ENCODE results near the gene UACA.
A peak's percentile ranks its signal among the peaks of the same experiment; 100 is the strongest.
"Not testable (repeated sequence)": the region's sequence is repeated elsewhere in the genome, so short reads cannot be mapped to it uniquely, and the experiment has no call there.

The UACA gene, protein sequence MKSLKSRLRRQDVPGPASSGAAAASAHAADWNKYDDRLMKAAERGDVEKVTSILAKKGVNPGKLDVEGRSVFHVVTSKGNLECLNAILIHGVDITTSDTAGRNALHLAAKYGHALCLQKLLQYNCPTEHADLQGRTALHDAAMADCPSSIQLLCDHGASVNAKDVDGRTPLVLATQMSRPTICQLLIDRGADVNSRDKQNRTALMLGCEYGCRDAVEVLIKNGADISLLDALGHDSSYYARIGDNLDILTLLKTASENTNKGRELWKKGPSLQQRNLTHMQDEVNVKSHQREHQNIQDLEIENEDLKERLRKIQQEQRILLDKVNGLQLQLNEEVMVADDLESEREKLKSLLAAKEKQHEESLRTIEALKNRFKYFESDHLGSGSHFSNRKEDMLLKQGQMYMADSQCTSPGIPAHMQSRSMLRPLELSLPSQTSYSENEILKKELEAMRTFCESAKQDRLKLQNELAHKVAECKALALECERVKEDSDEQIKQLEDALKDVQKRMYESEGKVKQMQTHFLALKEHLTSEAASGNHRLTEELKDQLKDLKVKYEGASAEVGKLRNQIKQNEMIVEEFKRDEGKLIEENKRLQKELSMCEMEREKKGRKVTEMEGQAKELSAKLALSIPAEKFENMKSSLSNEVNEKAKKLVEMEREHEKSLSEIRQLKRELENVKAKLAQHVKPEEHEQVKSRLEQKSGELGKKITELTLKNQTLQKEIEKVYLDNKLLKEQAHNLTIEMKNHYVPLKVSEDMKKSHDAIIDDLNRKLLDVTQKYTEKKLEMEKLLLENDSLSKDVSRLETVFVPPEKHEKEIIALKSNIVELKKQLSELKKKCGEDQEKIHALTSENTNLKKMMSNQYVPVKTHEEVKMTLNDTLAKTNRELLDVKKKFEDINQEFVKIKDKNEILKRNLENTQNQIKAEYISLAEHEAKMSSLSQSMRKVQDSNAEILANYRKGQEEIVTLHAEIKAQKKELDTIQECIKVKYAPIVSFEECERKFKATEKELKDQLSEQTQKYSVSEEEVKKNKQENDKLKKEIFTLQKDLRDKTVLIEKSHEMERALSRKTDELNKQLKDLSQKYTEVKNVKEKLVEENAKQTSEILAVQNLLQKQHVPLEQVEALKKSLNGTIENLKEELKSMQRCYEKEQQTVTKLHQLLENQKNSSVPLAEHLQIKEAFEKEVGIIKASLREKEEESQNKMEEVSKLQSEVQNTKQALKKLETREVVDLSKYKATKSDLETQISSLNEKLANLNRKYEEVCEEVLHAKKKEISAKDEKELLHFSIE (N-terminal part only)

DNA sequence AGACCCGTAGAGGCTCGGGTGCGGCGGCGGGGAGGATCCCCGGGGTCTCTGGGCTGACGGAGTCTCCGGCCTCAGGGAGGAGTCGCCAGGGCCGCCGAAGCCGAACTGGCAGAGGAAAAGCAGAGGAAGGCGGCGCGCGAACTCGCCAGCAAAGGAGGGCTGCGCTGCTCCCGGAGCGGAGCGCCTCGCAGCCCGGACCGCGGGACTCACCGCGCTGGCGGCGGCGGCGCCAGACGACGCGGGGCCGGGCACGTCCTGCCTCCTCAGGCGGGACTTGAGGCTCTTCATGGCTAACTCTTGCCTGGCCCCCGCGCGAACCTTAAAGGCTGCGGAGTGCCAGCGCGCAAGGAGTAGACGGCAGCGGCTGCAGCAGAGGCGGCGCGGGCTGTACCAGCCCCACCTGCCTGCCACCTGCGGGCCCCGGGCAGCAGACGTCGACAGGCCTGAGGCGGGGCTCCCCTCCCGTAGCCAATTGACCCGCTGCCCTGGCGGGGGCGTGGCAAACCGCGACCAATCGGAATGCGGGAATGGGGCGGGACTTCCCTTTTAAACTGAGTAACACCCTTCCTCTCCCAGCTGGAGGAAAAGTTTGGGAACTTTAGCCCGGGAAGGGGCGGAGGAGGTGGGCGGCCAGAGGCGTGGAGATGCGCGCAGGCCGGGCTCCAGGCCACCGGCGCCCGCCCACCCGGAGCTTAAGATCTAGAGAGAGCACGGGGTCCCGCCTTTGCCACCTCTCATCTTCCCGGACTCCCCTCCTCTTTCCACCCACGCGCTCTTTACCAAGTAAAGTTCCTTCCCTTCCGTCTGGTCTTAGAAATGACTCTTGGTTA, at the start of gene UACA:
TSS of gene UACA (minus strand) at position 439 of the 830 bp plus-strand sequence. CDS start at position 288, 151 bp downstream.
- peak; percentile 87 for DNase-seq

DNA sequence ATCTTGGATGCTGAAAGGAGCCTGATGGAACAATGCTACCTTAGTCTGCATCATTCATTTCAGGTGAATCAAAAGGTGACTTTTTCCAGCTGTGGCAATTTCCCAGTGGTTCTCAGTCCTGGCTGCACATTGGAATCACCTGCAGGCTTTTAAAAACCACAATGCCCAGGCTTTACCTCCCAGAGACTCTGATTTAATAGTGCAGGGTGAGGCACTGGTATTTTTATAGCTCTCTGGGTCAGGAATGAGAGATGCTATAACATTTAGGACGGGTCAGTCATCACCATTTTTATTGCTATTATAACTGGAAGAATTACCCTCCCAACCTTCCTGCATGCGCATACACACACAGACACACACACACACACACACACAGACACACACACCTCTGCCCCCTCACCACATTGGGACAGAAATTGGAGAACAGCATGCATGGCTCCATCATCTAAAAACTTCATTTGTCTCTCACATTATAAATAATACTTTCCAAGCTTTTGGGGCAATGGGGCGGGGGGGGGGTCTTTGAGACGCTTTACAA, 49.5 kb upstream of the UACA start:
- no peak for DNase-seq

DNA sequence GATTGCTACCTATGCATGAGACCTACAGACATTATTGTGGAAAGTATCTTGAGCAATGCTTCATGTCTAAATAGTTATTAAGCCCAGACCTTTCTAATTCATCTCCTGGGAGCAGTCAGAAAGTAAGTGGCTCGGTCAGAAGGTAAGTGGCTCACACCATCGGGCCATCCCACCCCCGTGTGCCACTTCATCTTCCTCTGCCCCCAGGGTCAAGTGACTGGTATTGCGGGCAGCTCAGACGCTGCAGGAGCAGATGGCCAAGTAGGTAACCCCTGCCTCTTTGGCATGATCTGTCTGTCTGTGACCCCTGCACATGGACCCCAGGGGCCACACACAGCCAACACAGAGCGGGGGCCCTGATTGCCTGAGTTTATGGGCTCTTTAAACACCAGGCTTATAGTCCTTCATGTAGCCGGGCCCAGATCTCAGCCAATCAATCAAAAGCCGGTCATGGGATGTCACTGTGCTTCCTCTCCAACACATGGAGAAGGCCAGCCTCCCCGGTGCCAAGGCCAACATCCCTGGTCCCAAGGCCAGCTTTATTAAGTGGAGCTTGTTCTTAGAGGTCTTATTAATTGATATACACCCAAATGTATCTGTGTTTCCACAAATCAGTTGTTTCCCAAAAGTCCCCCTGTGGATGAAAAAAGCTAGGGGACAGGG, 47.7 kb upstream of the UACA start:
- no peak for DNase-seq

DNA sequence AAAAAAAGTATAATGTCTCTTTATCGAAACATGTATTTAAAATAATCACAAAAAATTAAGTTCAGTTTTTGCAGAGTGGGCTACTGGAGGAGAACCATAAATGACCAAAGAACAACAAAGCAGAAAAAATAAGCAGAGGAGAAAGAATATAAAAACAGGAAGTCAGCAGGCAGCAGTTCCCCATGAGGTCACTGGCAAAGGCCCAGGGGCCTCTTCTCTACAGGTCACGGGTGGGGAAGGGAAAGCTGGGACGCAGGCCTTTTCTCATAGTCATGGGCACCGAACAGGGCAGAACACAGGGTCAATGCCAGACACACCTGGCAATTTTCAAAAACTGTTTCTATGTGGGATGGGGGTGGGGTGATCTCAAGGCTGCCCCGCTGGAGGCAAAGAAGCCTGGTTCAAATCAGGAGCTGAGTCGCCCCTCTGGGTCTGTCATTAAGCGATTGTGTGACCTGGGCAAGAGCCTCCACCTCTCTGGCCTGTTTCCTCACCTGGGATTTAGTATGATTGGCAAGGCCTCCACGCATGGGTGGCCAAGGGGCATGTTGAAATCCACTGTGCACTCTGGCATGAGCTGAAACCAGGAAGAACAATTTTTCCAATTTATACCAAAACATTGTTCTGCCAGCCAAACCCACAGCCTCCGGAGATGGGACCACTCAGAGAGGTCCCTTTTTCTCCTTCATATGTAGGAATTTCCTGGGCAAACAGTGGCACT, 43.8 kb upstream of the UACA start:
- DNase-seq = peak; percentile 84

DNA sequence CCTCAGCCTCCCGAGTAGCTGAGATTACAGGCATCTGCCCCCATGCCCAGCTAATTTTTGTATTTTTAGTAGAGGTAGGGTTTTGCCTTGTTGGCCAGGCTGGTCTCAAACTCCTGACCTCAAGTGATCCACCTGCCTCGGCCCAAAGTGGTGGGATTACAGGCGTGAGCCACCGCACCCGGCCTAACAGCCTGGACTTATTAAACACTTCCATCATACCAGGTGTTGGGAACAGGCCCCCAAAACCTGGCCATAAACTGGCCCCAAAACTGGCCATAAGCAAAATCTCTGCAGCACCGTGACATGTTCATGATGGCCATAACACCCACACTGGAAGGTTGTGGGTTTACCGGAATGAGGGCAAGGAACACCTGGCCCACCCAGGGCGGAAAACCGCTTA, 41.0 kb upstream of the UACA start:
- not testable (repeated sequence) for DNase-seq

DNA sequence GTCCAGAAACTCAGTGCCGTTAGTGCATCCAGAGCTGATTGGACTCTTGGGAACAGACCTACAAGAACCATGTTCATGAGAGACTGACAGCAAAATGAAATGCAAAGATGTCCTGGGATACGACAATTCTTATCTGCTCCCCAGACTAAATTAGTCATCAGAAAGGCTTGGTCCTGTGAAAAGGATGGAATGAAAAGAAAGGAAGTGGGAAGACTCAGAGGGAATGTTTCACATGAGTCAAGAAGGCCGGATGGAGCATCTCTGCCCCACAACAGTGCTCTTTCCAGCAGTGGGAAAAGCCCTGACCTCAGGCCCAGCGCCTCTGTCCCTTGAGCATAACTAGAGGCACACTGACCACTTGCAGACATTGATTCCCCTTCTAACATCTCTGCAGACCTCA, 39.3 kb upstream of the UACA start:
- DNase-seq = no peak

DNA sequence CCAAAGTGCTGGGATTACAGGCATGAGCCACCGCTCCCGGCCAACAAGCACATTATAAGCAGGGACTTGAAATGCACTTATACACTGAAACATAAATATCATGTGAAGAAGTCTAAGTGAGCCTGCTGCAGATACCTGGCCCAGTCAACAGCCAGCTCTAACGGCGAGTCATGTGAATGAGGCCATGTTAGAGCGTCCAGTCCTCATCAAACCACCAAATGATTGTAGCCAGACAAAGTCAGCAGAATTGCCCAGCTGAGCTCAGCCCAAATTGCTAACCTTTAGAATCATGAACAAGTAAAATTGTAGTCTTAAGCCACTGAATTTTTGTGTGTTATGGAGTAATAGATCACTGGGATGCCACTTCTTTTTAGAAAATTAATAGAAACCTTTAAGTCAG, 37.8 kb upstream of the UACA start:
- no peak for DNase-seq

DNA sequence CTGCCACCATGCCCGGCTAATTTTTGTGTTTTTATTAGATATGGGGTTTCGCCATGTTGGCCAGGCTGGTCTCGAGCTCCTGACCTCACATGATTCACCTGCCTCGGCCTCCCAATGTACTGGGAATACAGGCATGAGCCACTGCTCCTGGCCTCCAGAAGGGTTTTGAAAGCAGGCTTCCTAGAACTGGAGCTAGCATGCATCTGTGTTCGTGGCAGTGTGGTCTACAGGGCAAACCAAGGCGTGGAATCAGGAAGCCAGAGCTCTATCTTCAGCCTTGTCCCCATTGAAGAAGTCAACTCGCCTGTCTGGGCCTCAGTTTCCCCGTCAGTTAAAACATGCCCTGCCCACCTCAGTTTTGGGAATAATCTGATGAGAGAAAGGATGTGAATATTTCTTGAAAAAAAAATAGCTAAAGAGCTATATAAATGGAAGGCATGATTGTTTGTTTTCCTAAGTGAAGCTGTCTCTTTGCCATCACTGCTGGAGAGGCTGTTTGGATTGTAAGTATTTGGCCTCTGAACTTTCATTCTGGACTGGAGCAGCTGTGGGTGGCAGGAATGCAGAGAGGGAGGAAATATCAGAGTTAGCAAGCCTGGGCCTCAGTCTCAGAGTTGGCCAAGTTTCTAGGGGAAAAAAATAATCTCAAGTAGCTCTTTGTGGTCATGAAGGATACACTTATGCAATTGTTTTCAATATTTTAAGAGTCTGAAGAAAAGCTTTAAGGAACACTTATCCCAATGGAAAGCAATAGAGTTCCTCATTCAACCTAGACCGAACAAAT, 36.5 kb upstream of the UACA start:
- DNase-seq = no peak

DNA sequence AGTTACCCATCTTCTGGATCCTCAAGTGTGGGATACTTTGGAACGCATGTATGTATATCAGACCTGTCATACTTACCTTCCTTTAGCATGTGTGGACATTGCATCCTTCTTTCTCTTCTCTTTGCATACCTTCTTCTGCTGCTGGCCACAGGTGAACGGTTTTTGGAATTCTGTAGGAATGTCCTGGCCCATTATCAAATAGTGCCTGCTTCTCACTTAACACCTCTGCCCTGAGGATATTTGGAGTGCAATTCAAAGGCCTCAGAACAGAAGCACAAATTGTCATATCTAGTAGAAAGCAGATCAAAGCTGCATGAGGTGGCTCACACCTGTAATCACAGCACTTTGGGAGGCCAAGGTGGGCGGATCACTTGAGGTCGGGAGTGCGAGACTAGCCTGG, 34.1 kb upstream of the UACA start:
- DNase-seq = no peak

DNA sequence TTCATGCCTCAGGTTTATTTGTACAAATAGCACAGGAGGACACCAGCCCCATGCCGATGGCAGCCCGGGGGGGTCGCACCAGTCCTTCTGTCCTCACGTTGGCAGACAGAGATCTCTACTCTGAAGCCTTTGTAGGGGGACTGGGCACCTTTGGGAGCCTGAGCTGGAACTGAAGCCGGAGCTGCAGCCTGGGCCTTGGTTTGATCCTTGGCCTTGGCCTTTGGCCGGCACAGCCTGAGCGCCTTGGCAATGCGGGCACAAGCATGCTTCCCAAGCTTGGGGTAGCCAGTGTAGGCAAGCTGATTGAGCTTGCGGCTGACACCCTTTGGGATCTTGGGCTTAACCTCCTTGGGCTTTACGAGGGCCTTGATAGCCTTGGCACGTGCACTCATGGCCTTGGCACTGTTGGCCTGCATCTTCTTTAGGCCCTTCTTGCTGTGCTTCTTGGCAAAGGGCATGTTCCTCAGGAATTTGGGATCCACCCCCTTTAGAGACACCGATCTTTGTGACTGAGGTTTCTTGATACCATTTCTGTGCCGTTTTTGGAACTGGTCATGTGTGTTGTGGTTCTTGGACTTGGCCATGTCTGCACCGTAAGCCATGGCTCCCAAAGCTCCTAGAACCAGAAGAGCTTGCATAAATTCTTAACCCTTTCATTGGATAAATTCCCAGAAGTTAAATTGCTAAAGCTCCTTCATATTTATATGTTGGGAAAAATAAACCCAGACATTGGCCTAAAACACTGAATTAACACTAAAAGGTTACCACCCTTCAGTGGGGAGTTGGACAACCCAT, 33.4 kb upstream of the UACA start:
- DNase-seq = no peak

DNA sequence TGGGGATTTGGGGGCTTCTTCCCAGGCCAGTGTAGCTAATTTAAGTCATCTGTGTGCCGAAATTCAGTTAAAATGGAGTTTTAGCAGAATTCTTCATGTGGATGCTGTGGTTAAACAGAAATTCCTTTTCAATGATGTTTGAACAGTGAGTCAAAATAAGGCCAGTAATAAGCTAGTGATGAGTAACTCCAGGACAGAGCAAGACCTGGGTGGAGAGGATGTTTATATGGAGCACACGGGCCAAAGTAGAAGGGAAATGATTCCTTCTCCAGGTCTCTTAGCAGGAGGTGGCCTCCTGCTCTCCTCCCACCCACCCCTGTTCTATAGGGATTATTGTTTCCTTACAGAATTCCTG, 31.9 kb upstream of the UACA start:
- DNase-seq = no peak

DNA sequence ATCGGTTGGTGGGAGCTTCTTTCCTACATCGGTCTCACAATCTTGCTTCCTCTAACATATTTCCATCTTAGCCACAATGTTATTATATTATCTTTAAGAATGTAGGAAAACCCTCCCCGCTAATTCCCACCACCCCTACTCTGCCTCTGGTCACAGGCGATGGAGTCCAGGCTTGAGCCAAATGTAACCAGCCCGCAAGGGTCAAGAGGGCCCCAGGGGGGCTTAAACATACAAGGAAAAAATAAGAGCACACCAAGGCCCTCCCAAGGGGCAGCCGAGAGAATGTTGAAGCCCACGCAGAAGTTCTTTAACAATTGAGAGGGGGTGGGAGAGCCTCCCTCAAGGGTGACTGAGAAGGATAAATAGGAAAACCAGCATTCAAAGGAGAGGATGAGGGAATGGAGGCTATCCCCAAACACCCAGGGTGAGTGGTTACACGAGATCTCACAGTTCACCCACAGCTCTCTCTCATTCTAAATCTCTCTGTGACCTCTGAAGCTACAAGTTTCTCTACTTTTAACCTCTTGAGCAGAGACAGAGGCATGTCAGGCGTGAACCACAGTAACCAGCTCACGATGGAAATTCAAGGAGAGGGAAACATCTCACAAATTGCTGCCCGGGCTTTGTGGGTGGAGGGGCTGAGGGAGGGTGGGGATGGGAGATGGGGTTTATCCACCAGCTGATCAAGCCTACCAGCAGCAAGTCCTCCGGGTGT, 31.4 kb upstream of the UACA start:
- no peak for DNase-seq

DNA sequence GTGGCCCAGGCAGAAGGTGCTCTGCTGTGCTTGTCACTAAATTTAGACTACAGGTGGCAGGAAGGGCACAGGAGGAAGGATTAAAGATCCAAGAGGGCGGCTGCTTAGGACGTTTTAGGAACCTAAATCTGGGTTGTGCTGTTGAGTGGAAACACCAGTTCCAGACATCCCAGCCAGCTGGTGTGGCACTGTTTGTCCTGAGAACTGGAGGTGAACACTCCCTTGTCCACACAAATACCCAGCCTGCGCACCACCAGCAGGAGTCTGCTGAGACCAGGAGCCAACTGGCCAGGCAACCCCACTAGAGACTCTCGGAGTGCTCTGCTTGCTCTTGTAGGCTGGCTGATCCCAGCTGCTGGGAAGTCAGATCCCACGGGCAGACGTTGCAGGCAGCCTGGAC, 30.3 kb upstream of the UACA start:
- DNase-seq = no peak

DNA sequence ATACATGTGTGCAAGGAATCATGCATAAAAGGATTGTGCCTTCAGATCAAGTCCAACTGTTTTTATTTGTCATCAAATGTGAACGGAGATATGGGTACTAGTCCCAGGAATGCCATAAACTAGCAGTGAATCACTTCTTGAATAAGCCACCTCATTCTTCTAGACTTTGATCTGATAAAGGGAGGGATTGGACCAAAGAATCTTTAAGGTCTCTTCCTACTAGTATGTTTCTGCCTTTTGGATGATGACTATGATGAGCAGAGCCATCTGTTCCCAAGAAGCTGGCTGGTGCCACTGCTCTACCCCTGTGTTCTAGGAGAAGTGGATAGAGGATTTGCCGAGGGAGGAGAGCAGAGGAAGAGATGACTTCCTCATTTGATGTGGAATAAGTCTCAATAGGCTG, 28.8 kb upstream of the UACA start:
- no peak for DNase-seq

DNA sequence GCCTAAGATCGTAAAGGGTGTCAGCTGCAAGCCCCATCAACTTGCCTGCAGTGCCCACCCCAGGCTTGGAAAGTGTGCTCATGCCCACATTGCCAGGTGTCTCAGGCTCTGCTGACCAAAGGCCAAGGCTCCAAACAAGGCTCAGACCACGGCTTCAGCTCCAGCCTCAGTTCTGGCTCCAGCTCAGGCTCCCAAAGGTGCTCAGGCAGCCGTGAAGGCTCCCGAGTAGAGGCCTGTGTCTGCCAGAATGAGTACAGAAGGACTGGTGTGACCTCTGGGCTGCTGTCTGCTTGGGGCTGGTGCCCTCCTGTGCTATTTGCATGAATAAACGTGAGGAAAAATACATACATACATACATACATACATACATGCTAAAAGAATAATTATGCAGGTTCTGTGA, 27.9 kb upstream of the UACA start:
- DNase-seq = no peak

DNA sequence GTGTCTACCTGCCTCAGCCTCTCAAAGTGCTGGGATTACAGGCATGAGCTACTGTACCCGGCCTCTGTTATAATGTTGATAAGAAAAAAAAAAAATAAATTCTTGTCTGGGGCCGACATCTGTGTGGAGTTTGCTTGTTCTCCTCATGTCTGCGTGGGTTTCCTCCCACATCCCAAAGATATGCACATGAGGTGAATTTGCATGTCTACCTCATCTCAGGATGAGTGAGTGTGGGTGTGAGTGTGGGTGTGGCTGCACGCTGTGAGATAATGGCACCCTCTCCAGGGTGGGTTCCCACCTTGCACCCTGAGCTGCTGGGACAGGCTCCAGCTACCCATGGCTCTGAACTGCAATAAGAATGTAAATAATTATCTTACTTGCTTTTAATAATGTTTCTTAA, 25.9 kb upstream of the UACA start:
- DNase-seq = no peak

DNA sequence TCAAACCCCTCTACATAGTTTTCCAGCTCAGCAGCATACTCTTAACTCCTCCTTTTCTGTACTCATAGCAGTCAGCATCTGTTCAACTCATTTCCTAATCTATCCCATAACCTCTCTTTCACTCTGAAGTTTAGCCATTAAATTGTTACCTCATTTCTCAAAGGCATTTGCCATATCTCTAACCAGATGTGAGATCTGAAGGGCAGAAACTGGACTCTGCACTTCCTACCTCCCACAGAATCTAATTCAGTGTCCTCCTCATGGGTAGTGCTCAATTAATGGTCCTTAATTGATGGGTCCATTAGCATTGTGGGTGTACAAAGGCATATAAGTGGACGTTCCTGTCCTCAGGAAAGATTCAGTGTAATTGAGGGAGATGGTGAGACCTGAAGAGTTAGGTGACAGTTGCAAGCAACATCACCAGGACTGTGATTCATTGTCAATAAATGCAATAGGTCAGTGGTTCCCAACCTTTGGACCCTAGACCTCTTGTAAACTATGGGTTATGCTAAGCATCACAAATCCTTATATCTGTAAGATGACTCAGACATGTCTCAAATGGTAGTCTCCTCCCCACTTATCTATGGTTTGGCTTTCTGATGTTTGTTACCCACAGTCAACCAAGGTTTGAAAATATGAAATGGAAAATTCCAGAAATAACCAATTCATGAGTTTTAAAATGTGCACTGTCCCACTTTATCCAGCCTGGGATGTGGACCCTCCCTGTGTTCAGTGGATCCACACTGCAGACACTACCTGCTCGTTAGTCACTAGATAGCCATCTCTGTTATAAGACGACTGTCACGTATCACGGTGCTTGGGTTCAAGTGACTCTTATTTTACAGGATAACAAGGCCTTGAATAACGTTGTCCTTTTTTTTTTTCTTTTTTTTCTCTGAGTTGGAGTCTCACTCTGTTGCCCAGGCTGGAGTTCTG, 25.0 kb upstream of the UACA start:
- DNase-seq = no peak

Data from inflammatory macrophage treated with lipopolysaccharide for 4 hours (primary cell).